Ascending aorta (tissue), 2 donors: ENCODE data around the gene KIT. TPM values are rescaled to one million over a fixed set of nuclear protein-coding genes. Genes with fewer than 3 reads are reported as not detected.

Experiments used
- DNase-seq, 2 donors: peaks; one replicate each; pipeline ENCODE4 v3.0.0-alpha.2; 2019; ENCODE audit warnings: low spot score in 2 of 2
- H3K27ac ChIP-seq, 2 donors: fragments of 200-600 bp; sonication (generic); one replicate each; pipeline ENCODE4 v1.5.1; 2016 to 2017; ENCODE audit warnings: mild to moderate bottlenecking in 1 of 2
- H3K27me3 ChIP-seq: fragments of 200-600 bp; sonication (generic); one replicate; pipeline ENCODE4 v1.5.1; 2017
- H3K36me3 ChIP-seq, 2 donors: fragments of 200-600 bp; sonication (generic); one replicate each; pipeline ENCODE4 v1.5.1; 2016
- H3K4me1 ChIP-seq, 2 donors: fragments of 200-600 bp; sonication (generic); one replicate each; pipeline ENCODE4 v1.5.1; 2016 to 2017; ENCODE audit warnings: mild to moderate bottlenecking in 1 of 2
- H3K4me3 ChIP-seq, 2 donors: fragments of 200-600 bp; sonication (generic); one replicate each; pipeline ENCODE4 v1.5.1; 2016 to 2017; ENCODE audit warnings: mild to moderate bottlenecking in 1 of 2
- H3K9me3 ChIP-seq, 2 donors: fragments of 200-600 bp; sonication (generic); one replicate each; pipeline ENCODE4 v1.5.1; 2016
- intact Hi-C: fragments of 100-400 bp; cut with DNase I; formaldehyde crosslinking; loops from one replicate; pipeline ENCODE4 v1.15.1; 2023
- total RNA-seq: library from RNA; depleted of rRNA; stranded (reverse); fragments of >200 nt; gene quantifications from one replicate; pipeline ENCODE4 v1.1.0, GENCODE V29; 2016
- TF ChIP-seq, protein P1 (sequence below), 3 experiments: fragments of 200-600 bp in 2 of 3; fragments of 450-650 bp in 1 of 3; sonication (generic) in 2 of 3; IDR thresholded peaks; one replicate each; pipeline ENCODE4 v1.5.1; 2016 to 2019; ENCODE audit warnings: antibody characterized with exemption in 3 of 3, mild to moderate bottlenecking in 1 of 3, moderate library complexity in 1 of 3

Gene KIT
- total RNA-seq, 1 donor from 2014 or later = not detected

DNA sequence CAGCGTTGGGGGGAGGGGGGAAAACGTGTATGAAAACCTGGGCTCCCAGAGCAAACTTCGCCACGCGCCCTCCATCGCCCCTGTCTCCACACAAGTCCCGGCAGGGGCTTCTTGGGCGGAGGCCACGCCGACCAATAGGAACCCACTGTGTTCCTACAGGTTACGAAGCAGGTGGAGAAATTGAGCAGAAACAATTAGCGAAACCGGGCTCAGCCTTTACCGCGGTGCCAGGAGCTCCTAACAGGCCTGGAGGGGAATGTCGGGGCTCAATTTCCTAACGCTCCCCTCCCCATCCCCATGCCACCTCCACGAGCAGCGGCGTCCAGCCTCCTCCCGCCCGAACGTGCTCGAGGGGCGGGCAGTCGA lies 589 bp upstream of the KIT start:
- no peaks in the 10 kb centered on the region for H3K27me3 ChIP-seq
- H3K4me3 ChIP-seq = peak overlapping the region; percentile 74 to 80
- DNase-seq = no peak
- H3K4me1 ChIP-seq = peaks cover 6 to 24% of the 10 kb centered on the region in 2 donors
- TF ChIP-seq, protein P1, sequence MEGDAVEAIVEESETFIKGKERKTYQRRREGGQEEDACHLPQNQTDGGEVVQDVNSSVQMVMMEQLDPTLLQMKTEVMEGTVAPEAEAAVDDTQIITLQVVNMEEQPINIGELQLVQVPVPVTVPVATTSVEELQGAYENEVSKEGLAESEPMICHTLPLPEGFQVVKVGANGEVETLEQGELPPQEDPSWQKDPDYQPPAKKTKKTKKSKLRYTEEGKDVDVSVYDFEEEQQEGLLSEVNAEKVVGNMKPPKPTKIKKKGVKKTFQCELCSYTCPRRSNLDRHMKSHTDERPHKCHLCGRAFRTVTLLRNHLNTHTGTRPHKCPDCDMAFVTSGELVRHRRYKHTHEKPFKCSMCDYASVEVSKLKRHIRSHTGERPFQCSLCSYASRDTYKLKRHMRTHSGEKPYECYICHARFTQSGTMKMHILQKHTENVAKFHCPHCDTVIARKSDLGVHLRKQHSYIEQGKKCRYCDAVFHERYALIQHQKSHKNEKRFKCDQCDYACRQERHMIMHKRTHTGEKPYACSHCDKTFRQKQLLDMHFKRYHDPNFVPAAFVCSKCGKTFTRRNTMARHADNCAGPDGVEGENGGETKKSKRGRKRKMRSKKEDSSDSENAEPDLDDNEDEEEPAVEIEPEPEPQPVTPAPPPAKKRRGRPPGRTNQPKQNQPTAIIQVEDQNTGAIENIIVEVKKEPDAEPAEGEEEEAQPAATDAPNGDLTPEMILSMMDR (IDR thresholded peaks at IDR 0.05) = no peak
- H3K27ac ChIP-seq = peak overlapping the region; percentile 26 to 29
- no peaks in the 10 kb centered on the region for H3K36me3 ChIP-seq
- intact Hi-C loops = loop anchor here (10.0 kb wide), 1 partner anchor 738 kb away; the partner anchor contains the start of gene TMEM165
- no peaks in the 10 kb centered on the region for H3K9me3 ChIP-seq

GRCh38 chr4:54658252-54659093 lies 716 bp downstream of the KIT start:
- Histone ChIP-seq H3K36me3 (no peaks in the 10 kb centered on the region), H3K4me3 (peak overlapping the region; percentile 74 to 80), H3K4me1 (peaks cover 6 to 24% of the 10 kb centered on the region in 2 donors), H3K27me3 (no peaks in the 10 kb centered on the region), H3K9me3 (no peaks in the 10 kb centered on the region), H3K27ac (peak overlapping the region; percentile 1 to 13)
- DNase-seq = peak in 1 of 2 donors; percentile 71
- intact Hi-C loops = loop anchor here (10.0 kb wide), 1 partner anchor 736 kb away; the partner anchor contains the start of gene TMEM165
- TF ChIP-seq, protein P1 (IDR thresholded peaks at IDR 0.05) = peak in 1 of 3 experiments; percentile 47

DNA sequence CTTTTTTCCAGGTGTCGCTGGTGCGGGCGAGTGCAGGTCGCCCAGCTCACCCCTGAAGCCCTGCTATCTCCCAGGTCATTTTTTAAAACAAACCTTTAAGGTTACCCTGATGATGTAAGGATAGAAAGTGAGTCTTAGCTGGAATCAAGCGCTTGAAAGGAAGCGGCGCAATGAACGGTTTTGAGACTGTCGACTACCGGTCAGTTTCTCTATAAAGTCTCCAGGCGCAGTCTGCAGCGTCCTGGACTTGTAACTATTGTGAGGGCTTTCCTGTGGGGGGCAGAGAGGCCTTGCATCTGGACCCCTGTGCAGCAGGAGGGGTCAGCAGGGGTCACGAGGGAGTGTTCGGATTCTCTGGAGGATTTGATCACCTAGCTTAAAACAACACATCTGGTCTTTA lies 1.6 kb downstream of the KIT start:
- Histone ChIP-seq H3K27ac (no peak overlapping the region), H3K36me3 (no peaks in the 10 kb centered on the region), H3K9me3 (no peaks in the 10 kb centered on the region), H3K4me1 (peaks cover 6 to 24% of the 10 kb centered on the region in 2 donors), H3K4me3 (peak overlapping the region; percentile 74 to 80), H3K27me3 (no peaks in the 10 kb centered on the region)
- TF ChIP-seq, protein P1 (IDR thresholded peaks at IDR 0.05) = no peak
- DNase-seq = no peak
- intact Hi-C loops = loop anchor here (10.0 kb wide), 1 partner anchor 735 kb away; the partner anchor contains the start of gene TMEM165

GRCh38 chr4:54659749-54660535 lies 2.2 kb downstream of the KIT start:
- intact Hi-C loops = loop anchor here (10.0 kb wide), 1 partner anchor 735 kb away; the partner anchor contains the start of gene TMEM165
- no peak for DNase-seq
- TF ChIP-seq, protein P1 (IDR thresholded peaks at IDR 0.05) = no peak
- Histone ChIP-seq H3K27me3 (no peaks in the 10 kb centered on the region), H3K4me1 (peaks cover 6 to 24% of the 10 kb centered on the region in 2 donors), H3K9me3 (no peaks in the 10 kb centered on the region), H3K4me3 (peak overlapping the region; percentile 74 to 80), H3K36me3 (no peaks in the 10 kb centered on the region), H3K27ac (no peak overlapping the region)

DNA sequence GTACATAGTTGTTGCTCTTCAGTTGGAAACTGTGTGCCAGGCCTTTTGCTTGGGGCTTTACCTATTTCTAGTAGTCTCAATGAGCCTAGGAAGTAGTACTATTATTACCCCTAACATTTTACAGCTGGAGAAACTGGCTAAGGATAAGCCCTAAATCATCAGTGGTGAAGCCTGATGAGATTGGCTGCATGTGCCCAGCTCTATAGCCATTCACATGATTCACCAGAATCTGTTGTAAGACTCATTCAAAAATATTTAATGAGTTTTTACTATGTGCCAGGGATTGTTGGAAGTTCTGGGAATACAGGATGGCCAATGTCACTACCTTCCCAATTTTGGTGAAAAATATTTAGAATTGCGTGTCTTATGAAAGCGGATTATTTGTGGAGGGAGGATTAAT lies 2.8 kb downstream of the KIT start:
- Histone ChIP-seq H3K4me1 (peaks cover 6 to 24% of the 10 kb centered on the region in 2 donors), H3K4me3 (no peak overlapping the region), H3K27ac (no peak overlapping the region), H3K9me3 (no peaks in the 10 kb centered on the region), H3K27me3 (no peaks in the 10 kb centered on the region), H3K36me3 (no peaks in the 10 kb centered on the region)
- no peak for DNase-seq
- TF ChIP-seq, protein P1 (IDR thresholded peaks at IDR 0.05) = no peak
- intact Hi-C loops = no loop called here
